Measurements from ENCODE around the gene NAGS.

GRCh38 chr17:44049294-44050060 is 45.1 kb downstream of the NAGS start:
- TF ChIP-seq CTCF (IDR thresholded peaks at IDR 0.05), result no peak
- TF ChIP-seq POLR2A (IDR thresholded peaks at IDR 0.05), result no peak
